Measurements from ENCODE around the gene FAM200A. TPM values are rescaled to one million over a fixed set of nuclear protein-coding genes. Genes with fewer than 3 reads are reported as not detected.

The FAM200A gene
- total RNA-seq, 1 experiment from 2014 or later: 4.7 TPM

GRCh38 chr7:99561737-99562051, 9.8 kb upstream of the FAM200A start:
- POLR2A ChIA-PET: no interaction called here
- ATAC-seq: no peak
- intact Hi-C loops (cut with micrococcal nuclease): no loop called here

More at GRCh38 chr7:99561737-99562051, 9.8 kb upstream of the FAM200A start:
- RAD21 ChIA-PET (ENCODE audit: low non-redundant PET in 1 of 2, low total read pairs in 2 of 2, uncharacterized antibody in 2 of 2, unreplicated experiment in 2 of 2): no interaction called here
- peaks cover 28 to 49% of the 10 kb centered on the region in 2 experiments for H3K36me3 ChIP-seq (ENCODE audit: control insufficient read depth in 1 of 2, insufficient read depth in 2 of 2, low read length in 2 of 2)
- H2AFZ ChIP-seq (ENCODE audit: low read depth, low read length, poor library complexity, severe bottlenecking): no peak overlapping the region
- peaks cover 83% of the 10 kb centered on the region for H3K79me2 ChIP-seq (ENCODE audit: insufficient read depth, low read length)
- no peaks in the 10 kb centered on the region; the same call in 1 of the 2 replicates for H4K20me1 ChIP-seq (ENCODE audit: insufficient read depth)
- H3K4me1 ChIP-seq (ENCODE audit: control insufficient read depth in 1 of 2, insufficient read depth in 2 of 2, low read length in 2 of 2): peaks cover 37 to 61% of the 10 kb centered on the region in 2 experiments
- H3K4me3 ChIP-seq (replicated peaks in 1 of 2; ENCODE audit: low read depth in 1 of 2, low read length in 2 of 2): no peak overlapping the region
- BruUV-seq (replicated peaks): no TSS peak
- H3K27ac ChIP-seq (ENCODE audit: low read depth, low read length): peak overlapping the region; percentile 63; the same call in 1 of the 2 replicates
- DNase-seq (ENCODE audit: low read depth, low spot score): no peak
- CTCF ChIA-PET: no interaction called here
- H3K9ac ChIP-seq (ENCODE audit: low read length): 0 out of 2 replicates have a peak overlapping the region, but pooled peaks have one; percentile 17
- peak overlapping the region; percentile 79 for H3K4me2 ChIP-seq (ENCODE audit: low read length)
- no peaks in the 10 kb centered on the region for H3K9me2 ChIP-seq (ENCODE audit: insufficient read depth)
- H3K27me3 ChIP-seq (ENCODE audit: insufficient read depth, low read length): no peaks in the 10 kb centered on the region
- TF ChIP-seq ATF3 (IDR thresholded peaks at IDR 0.05): no peak
- TF ChIP-seq TCF7L2 (IDR thresholded peaks at IDR 0.05; ENCODE audit: borderline replicate concordance, extremely low read depth, insufficient read depth, insufficient read length): no peak
- TF ChIP-seq JUND (IDR thresholded peaks at IDR 0.05): no peak
- TF ChIP-seq REST (IDR thresholded peaks at IDR 0.05; ENCODE audit: low read depth): no peak
- TF ChIP-seq ZFX (IDR thresholded peaks at IDR 0.05): no peak
- no peak for TF ChIP-seq CBX3 (IDR thresholded peaks at IDR 0.05; ENCODE audit: low read depth)
- no peak for TF ChIP-seq CTCF (IDR thresholded peaks at IDR 0.05 in 2 of 3, conservative IDR thresholded peaks at IDR 0.05 in 1 of 3; ENCODE audit: borderline replicate concordance in 1 of 3, insufficient read depth in 1 of 3, low read depth in 2 of 3, low read length in 2 of 3)
- H3K9me3 ChIP-seq (ENCODE audit: control insufficient read depth in 1 of 2, insufficient read depth in 1 of 2, low read depth in 1 of 2, low read length in 2 of 2): no peaks in the 10 kb centered on the region

All from HCT116 (cell line).